Vagina (tissue), 2 donors: ENCODE results near the gene CD34. TPM values are rescaled to one million over a fixed set of nuclear protein-coding genes. Genes with fewer than 3 reads are reported as not detected.

Experiments used
- DNase-seq, 2 donors: peaks; one replicate each; pipeline ENCODE4 v3.0.0-alpha.2; 2017; ENCODE audit errors: extremely low spot score in 2 of 2
- H3K27ac ChIP-seq: fragments of 200-600 bp; sonication (generic); one replicate; pipeline ENCODE4 v1.5.1; 2019
- H3K27me3 ChIP-seq: fragments of 200-600 bp; sonication (generic); one replicate; pipeline ENCODE4 v1.5.1; 2019
- H3K36me3 ChIP-seq, 2 donors: fragments of 200-600 bp; sonication (generic); one replicate each; pipeline ENCODE4 v1.5.1; 2017 to 2019
- H3K4me1 ChIP-seq: fragments of 200-600 bp; sonication (generic); one replicate; pipeline ENCODE4 v1.5.1; 2019
- H3K4me3 ChIP-seq, 2 donors: fragments of 200-600 bp; sonication (generic); 1 replicate in 1 of 2; 2 replicates in 1 of 2; pipeline ENCODE4 v1.5.1; 2016 to 2019
- H3K9me3 ChIP-seq: fragments of 200-600 bp; sonication (generic); one replicate; pipeline ENCODE4 v1.5.1; 2019
- CTCF ChIP-seq, 3 experiments: fragments of 450-650 bp in 2 of 3; fragments of 200-600 bp in 1 of 3; sonication (generic) in 1 of 3; IDR thresholded peaks; one replicate each; pipeline ENCODE4 v1.5.1; 2017 to 2019; ENCODE audit warnings: antibody characterized with exemption in 3 of 3, mild to moderate bottlenecking in 2 of 3, moderate library complexity in 2 of 3
- POLR2A ChIP-seq, 2 donors: fragments of 450-650 bp; IDR thresholded peaks; one replicate each; pipeline ENCODE4 v1.6.1; 2017; ENCODE audit warnings: antibody characterized with exemption in 2 of 2, mild to moderate bottlenecking in 2 of 2, moderate library complexity in 2 of 2
- POLR2AphosphoS5 ChIP-seq, 2 donors: sonication (generic); formaldehyde crosslinking; IDR thresholded peaks; one replicate each; pipeline ENCODE4 v1.9.0; 2017; ENCODE audit warnings: antibody characterized with exemption in 2 of 2, mild to moderate bottlenecking in 2 of 2, low read depth in 1 of 2; ENCODE audit not compliant: insufficient read depth in 1 of 2
- intact Hi-C: fragments of 100-400 bp; cut with DNase I; formaldehyde crosslinking; loops from one replicate; pipeline ENCODE4 v1.15.1; 2023
- total RNA-seq: library from RNA; depleted of rRNA; stranded (reverse); fragments of >200 nt; gene quantifications from one replicate; pipeline ENCODE4 v1.2.3, GENCODE V29; 2016

Gene CD34
- total RNA-seq, 1 donor from 2014 or later: 57.5 TPM

GRCh38 chr1:207841293-207841692 lies 69.6 kb downstream of the CD34 start:
- Histone ChIP-seq H3K4me1 (peaks cover 88% of the 10 kb centered on the region), H3K27me3 (no peaks in the 10 kb centered on the region), H3K36me3 (peaks cover 0 to 8% of the 10 kb centered on the region in 2 donors), H3K9me3 (no peaks in the 10 kb centered on the region), H3K4me3 (no peak overlapping the region), H3K27ac (no peak overlapping the region)
- no peak for DNase-seq
- intact Hi-C loops: no loop called here
- TF ChIP-seq POLR2AphosphoS5 (IDR thresholded peaks at IDR 0.05; ENCODE audit: insufficient read depth in 1 of 2, low read depth in 1 of 2) (no peak), POLR2A (IDR thresholded peaks at IDR 0.05) (no peak), CTCF (IDR thresholded peaks at IDR 0.05) (no peak)

- peaks cover 0 to 8% of the 10 kb centered on the region in 2 donors for H3K36me3 ChIP-seq
- intact Hi-C loops: no loop called here
- H3K4me1 ChIP-seq: peaks cover 88% of the 10 kb centered on the region
- H3K27me3 ChIP-seq: no peaks in the 10 kb centered on the region
- no peak for TF ChIP-seq POLR2AphosphoS5 (IDR thresholded peaks at IDR 0.05; ENCODE audit: insufficient read depth in 1 of 2, low read depth in 1 of 2)
- no peak for TF ChIP-seq POLR2A (IDR thresholded peaks at IDR 0.05)
- TF ChIP-seq CTCF (IDR thresholded peaks at IDR 0.05): no peak
- DNase-seq: no peak
- peak overlapping the region; percentile 33 for H3K27ac ChIP-seq
- no peak overlapping the region for H3K4me3 ChIP-seq
- H3K9me3 ChIP-seq: no peaks in the 10 kb centered on the region
Observed at GRCh38 chr1:207840380-207840779, 70.5 kb downstream of the CD34 start.

- peaks cover 88% of the 10 kb centered on the region for H3K4me1 ChIP-seq
- intact Hi-C loops: no loop called here
- no peak overlapping the region for H3K4me3 ChIP-seq
- no peaks in the 10 kb centered on the region for H3K27me3 ChIP-seq
- no peak for TF ChIP-seq POLR2A (IDR thresholded peaks at IDR 0.05)
- no peak for TF ChIP-seq POLR2AphosphoS5 (IDR thresholded peaks at IDR 0.05; ENCODE audit: insufficient read depth in 1 of 2, low read depth in 1 of 2)
- TF ChIP-seq CTCF (IDR thresholded peaks at IDR 0.05): no peak
- H3K9me3 ChIP-seq: no peaks in the 10 kb centered on the region
- peak overlapping the region; percentile 52 for H3K27ac ChIP-seq
- DNase-seq: no peak
- peaks cover 0 to 8% of the 10 kb centered on the region in 2 donors for H3K36me3 ChIP-seq
Observed at GRCh38 chr1:207839083-207839413, 71.9 kb downstream of the CD34 start.

GRCh38 chr1:207838156-207839082 lies 72.5 kb downstream of the CD34 start:
- DNase-seq: no peak
- no peak for TF ChIP-seq POLR2AphosphoS5 (IDR thresholded peaks at IDR 0.05; ENCODE audit: insufficient read depth in 1 of 2, low read depth in 1 of 2)
- no peak for TF ChIP-seq POLR2A (IDR thresholded peaks at IDR 0.05)
- no peak for TF ChIP-seq CTCF (IDR thresholded peaks at IDR 0.05)
- Histone ChIP-seq H3K36me3 (peaks cover 0 to 8% of the 10 kb centered on the region in 2 donors), H3K4me1 (peaks cover 90% of the 10 kb centered on the region), H3K4me3 (no peak overlapping the region), H3K9me3 (no peaks in the 10 kb centered on the region), H3K27me3 (no peaks in the 10 kb centered on the region), H3K27ac (peak overlapping the region; percentile 52)
- intact Hi-C loops: no loop called here

GRCh38 chr1:207837673-207838072 lies 73.3 kb downstream of the CD34 start:
- intact Hi-C loops: no loop called here
- peaks cover 96% of the 10 kb centered on the region for H3K4me1 ChIP-seq
- peak overlapping the region; percentile 52 for H3K27ac ChIP-seq
- no peaks in the 10 kb centered on the region for H3K27me3 ChIP-seq
- H3K36me3 ChIP-seq: peaks cover 0 to 8% of the 10 kb centered on the region in 2 donors
- no peak for TF ChIP-seq POLR2AphosphoS5 (IDR thresholded peaks at IDR 0.05; ENCODE audit: insufficient read depth in 1 of 2, low read depth in 1 of 2)
- TF ChIP-seq POLR2A (IDR thresholded peaks at IDR 0.05): no peak
- TF ChIP-seq CTCF (IDR thresholded peaks at IDR 0.05): no peak
- no peak overlapping the region for H3K4me3 ChIP-seq
- no peak for DNase-seq
- no peaks in the 10 kb centered on the region for H3K9me3 ChIP-seq
